Stomach (tissue), 9 donors: ENCODE measurements around the gene RBKS. TPM values are rescaled to one million over a fixed set of nuclear protein-coding genes. Genes with fewer than 3 reads are reported as not detected.
"Not testable (repeated sequence)": the region's sequence is repeated elsewhere in the genome, so short reads cannot be mapped to it uniquely, and the experiment has no call there.

ENCODE experiments used
- DNase-seq, 2 donors: peaks; one replicate each; pipeline versions ENCODE4 v3.0.0 to v3.0.0-alpha.2; 2013 to 2019
- H3K27ac ChIP-seq, 5 donors: fragments of 200-600 bp in 4 of 5; sonication (generic) in 4 of 5; one replicate each; pipeline ENCODE4 v1.5.1; 2013 to 2019; ENCODE audit warnings: mild to moderate bottlenecking in 1 of 5, moderate library complexity in 1 of 5
- H3K27me3 ChIP-seq, 3 donors: fragments of 200-600 bp; sonication (generic); one replicate each; pipeline ENCODE4 v1.5.1; 2017 to 2019; ENCODE audit warnings: mixed run types in 1 of 3
- H3K36me3 ChIP-seq, 4 donors: fragments of 200-600 bp; sonication (generic); 1 replicate in 3 of 4; 2 replicates in 1 of 4; pipeline ENCODE4 v1.5.1; 2016 to 2019
- H3K4me1 ChIP-seq, 4 donors: fragments of 200-600 bp; sonication (generic); one replicate each; pipeline ENCODE4 v1.5.1; 2016 to 2019
- H3K4me3 ChIP-seq, 4 donors: fragments of 200-600 bp; sonication (generic) in 3 of 4; one replicate each; pipeline ENCODE4 v1.5.1; 2016 to 2019; ENCODE audit warnings: mild to moderate bottlenecking in 1 of 4
- H3K9me3 ChIP-seq, 4 donors: fragments of 200-600 bp; sonication (generic); one replicate each; pipeline ENCODE4 v1.5.1; 2016 to 2019
- CTCF ChIP-seq, 7 experiments: fragments of 450-650 bp in 4 of 7; fragments of 200-600 bp in 3 of 7; sonication (generic) in 3 of 7; IDR thresholded peaks; one replicate each; pipeline ENCODE4 v1.5.1; 2016 to 2019; ENCODE audit warnings: antibody characterized with exemption in 7 of 7, control low read depth in 2 of 7, mild to moderate bottlenecking in 1 of 7
- EP300 ChIP-seq: sonication (generic); formaldehyde crosslinking; IDR thresholded peaks from one replicate; pipeline ENCODE4 v1.6.1; 2017; ENCODE audit warnings: antibody characterized with exemption
- POLR2A ChIP-seq, 4 donors: fragments of 450-650 bp; IDR thresholded peaks; one replicate each; pipeline ENCODE4 v1.6.1; 2016; ENCODE audit warnings: antibody characterized with exemption in 4 of 4, control low read depth in 2 of 4, mild to moderate bottlenecking in 1 of 4, moderate library complexity in 1 of 4
- POLR2AphosphoS5 ChIP-seq, 3 donors: sonication (generic); formaldehyde crosslinking; IDR thresholded peaks; one replicate each; pipeline ENCODE4 v1.6.1; 2016; ENCODE audit warnings: antibody characterized with exemption in 3 of 3
- WGBS, 5 donors: extraction: QIAGEN DNeasy Blood & Tissue Kit in 3 of 5; methylation state at CpG; one replicate each; pipeline versions ENCODE4 v1.1.5 to v1.1.7; 2013 to 2018; 5-methylcytosine and 5-hydroxymethylcytosine counted together
- intact Hi-C: fragments of 100-400 bp; cut with DNase I; formaldehyde crosslinking; loops from one replicate; pipeline ENCODE4 v1.15.1; 2023; ENCODE audit warnings: low total_unique reads
- polyA plus RNA-seq, 3 donors: library from polyadenylated mRNA; stranded (reverse); fragments of 200-250 nt; gene quantifications; one replicate each; pipeline ENCODE4 v1.2.3, GENCODE V29; 2013
- total RNA-seq, 5 donors: library from RNA; depleted of rRNA; stranded (reverse); fragments of >200 nt; gene quantifications; one replicate each; pipeline versions ENCODE4 v1.1.0 to v1.2.3, GENCODE V29; 2014 to 2016
- donor health status: healthy with polysubstance abuse.
- donor health status: Bipolar disorder and iron deficiency.
- donor health status: healthy.

RBKS gene
- total and polyA plus RNA-seq, 8 donors, result 0.76 to 2.9 (median 1.9) TPM; not detected in 3

- H3K4me3 ChIP-seq, result no peak overlapping the region
- H3K27ac ChIP-seq, result peak overlapping the region in 1 of 5 donors; percentile 99
- no peaks in the 10 kb centered on the region for H3K27me3 ChIP-seq
- H3K9me3 ChIP-seq, result no peaks in the 10 kb centered on the region
- intact Hi-C loops, result no loop called here
- peaks cover 0 to 26% (median 15%) of the 10 kb centered on the region in 4 donors for H3K4me1 ChIP-seq
- H3K36me3 ChIP-seq, result no peaks in the 10 kb centered on the region
- WGBS, 5 donors, result 48 to 71% (median 57%) methylated on average over 6 of the region's 6 CpGs
- TF ChIP-seq POLR2A (IDR thresholded peaks at IDR 0.05) (no peak), CTCF (IDR thresholded peaks at IDR 0.05) (no peak), EP300 (no peak), POLR2AphosphoS5 (IDR thresholded peaks at IDR 0.05) (no peak)
- no peak for DNase-seq
Observed at GRCh38 chr2:27886322-27886721, 3.9 kb downstream of the RBKS start.

DNA sequence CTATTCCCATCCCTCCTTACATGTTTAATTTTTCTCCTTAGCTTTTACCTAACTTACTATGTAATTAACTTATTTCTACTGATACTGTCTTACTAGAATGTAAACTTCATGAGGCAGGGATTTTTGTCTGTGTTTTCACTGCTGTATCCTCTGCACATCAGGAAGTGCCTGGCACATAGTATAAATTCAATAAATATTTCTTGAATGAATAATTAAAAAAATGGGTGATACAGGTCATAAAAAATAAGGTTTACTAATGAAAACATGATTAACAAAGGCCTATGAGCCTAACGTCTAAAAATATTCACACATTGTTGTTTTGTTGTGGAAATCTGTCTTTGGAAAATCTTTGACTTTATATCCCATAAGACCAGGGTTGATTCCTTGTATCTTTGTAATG, 4.5 kb downstream of the RBKS start:
- H3K4me3 ChIP-seq, result no peak overlapping the region
- WGBS, 5 donors, result 57 to 73% (median 65%) methylated on average over 1 of the region's 1 CpG
- peaks cover 0 to 23% (median 14%) of the 10 kb centered on the region in 4 donors for H3K4me1 ChIP-seq
- no peaks in the 10 kb centered on the region for H3K27me3 ChIP-seq
- peak overlapping the region in 1 of 5 donors; percentile 99 for H3K27ac ChIP-seq
- no peaks in the 10 kb centered on the region for H3K36me3 ChIP-seq
- DNase-seq, result no peak
- no peak for TF ChIP-seq EP300
- TF ChIP-seq CTCF (IDR thresholded peaks at IDR 0.05), result no peak
- TF ChIP-seq POLR2AphosphoS5 (IDR thresholded peaks at IDR 0.05), result no peak
- no peak for TF ChIP-seq POLR2A (IDR thresholded peaks at IDR 0.05)
- no peaks in the 10 kb centered on the region for H3K9me3 ChIP-seq
- intact Hi-C loops, result no loop called here

GRCh38 chr2:27885234-27885633, 5.0 kb downstream of the RBKS start:
- Histone ChIP-seq H3K9me3 (no peaks in the 10 kb centered on the region), H3K4me1 (peaks cover 0 to 23% (median 14%) of the 10 kb centered on the region in 4 donors), H3K27me3 (no peaks in the 10 kb centered on the region), H3K4me3 (no peak overlapping the region), H3K27ac (no peak overlapping the region), H3K36me3 (no peaks in the 10 kb centered on the region)
- no peak for TF ChIP-seq EP300
- intact Hi-C loops, result no loop called here
- no peak for DNase-seq
- 70 to 97% (median 83%) methylated on average over 1 of the region's 1 CpG for WGBS, 5 donors

- Histone ChIP-seq H3K4me3 (no peak overlapping the region), H3K27me3 (no peaks in the 10 kb centered on the region), H3K36me3 (no peaks in the 10 kb centered on the region), H3K9me3 (no peaks in the 10 kb centered on the region), H3K27ac (no peak overlapping the region), H3K4me1 (peaks cover 0 to 20% (median 9%) of the 10 kb centered on the region in 4 donors)
- 6 to 30% (median 9%) methylated on average over 2 of the region's 2 CpGs for WGBS, 5 donors
- intact Hi-C loops, result no loop called here
- no peak for TF ChIP-seq POLR2AphosphoS5 (IDR thresholded peaks at IDR 0.05)
- TF ChIP-seq CTCF (IDR thresholded peaks at IDR 0.05), result no peak
- TF ChIP-seq POLR2A (IDR thresholded peaks at IDR 0.05), result no peak
- TF ChIP-seq EP300, result no peak
- no peak for DNase-seq
Observed at GRCh38 chr2:27884601-27885000, 5.6 kb downstream of the RBKS start.

- intact Hi-C loops, result not testable (repeated sequence)
Observed at GRCh38 chr2:27882584-27882922, 7.6 kb downstream of the RBKS start.

DNA sequence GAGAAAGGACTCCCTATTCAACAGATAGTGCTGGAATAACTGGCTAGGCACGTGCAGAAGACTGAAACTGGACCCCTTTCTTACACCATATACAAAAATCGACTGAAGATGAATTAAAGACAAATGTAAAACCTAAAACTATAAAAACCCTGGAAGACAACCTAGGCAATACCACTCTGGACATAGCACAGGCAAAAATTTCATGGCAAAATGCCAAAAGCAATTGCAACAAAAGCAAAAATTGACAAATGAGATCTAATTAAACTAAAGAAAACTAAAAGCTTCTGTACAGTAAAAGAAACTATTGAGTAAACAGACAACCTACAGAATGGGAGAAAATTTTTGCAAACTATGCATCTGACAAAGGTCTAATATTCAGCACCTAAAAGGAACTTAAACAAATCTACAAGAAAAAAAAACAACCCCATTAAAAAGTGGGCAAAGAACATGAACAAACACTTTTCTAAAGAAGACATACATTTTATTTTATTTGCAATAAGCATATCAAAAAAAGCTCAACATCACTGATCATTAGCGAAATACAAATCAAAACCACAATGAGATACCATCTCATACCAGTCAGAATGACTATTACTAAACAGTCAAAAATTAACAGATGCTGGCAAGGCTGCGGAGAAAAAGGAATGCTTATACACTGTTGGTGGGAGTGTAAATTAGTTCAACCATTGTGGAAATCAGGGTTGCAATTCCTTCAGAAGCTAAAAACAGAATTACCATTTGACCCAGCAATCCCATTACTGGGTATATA, 8.2 kb downstream of the RBKS start:
- WGBS, 5 donors, result 92 to 93% (median 93%) methylated on average over 4 of the region's 4 CpGs
- H3K4me3 ChIP-seq, H3K36me3 ChIP-seq, H3K4me1 ChIP-seq, H3K27ac ChIP-seq, DNase-seq, intact Hi-C loops, H3K27me3 ChIP-seq, H3K9me3 ChIP-seq: not testable (repeated sequence)

More at GRCh38 chr2:27882584-27882922, 7.6 kb downstream of the RBKS start:
- not testable (repeated sequence) for DNase-seq, H3K36me3 ChIP-seq, H3K4me1 ChIP-seq, H3K27me3 ChIP-seq, H3K9me3 ChIP-seq, H3K4me3 ChIP-seq, H3K27ac ChIP-seq
- 90 to 97% (median 96%) methylated on average over 1 of the region's 1 CpG for WGBS, 5 donors
